ENCODE results near the gene CLEC2A. TPM values are rescaled to one million over a fixed set of nuclear protein-coding genes. Genes with fewer than 3 reads are reported as not detected.
"Not testable (repeated sequence)": the region's sequence is repeated elsewhere in the genome, so short reads cannot be mapped to it uniquely, and the experiment has no call there.

Gene CLEC2A
- not detected for total RNA-seq

DNA sequence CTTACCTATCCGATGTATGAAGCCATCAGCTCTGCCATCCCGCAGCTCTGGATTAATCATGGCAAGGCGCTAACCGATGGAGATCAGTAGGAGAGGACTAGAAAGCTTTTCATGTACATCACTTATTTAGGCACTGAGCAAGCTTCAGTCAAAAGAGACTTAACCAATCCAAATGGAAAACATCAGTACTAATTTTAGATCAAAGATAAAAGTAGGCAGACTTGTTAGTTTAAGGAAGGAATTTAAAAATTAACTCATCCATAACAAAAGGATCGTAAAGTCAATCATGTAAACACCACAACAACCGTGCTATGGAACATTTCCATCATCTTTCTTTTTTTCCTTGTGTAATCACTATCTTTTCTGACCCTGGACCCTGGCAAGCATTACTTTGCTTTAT is at the start of gene CLEC2A:
CLEC2A (minus strand) TSS at position 101 of the 400 bp plus-strand sequence; CDS start at position 60, 41 bp downstream.
- intact Hi-C loops (cut with DNase I): no loop called here
- no peaks in the 10 kb centered on the region for H3K36me3 ChIP-seq

DNA sequence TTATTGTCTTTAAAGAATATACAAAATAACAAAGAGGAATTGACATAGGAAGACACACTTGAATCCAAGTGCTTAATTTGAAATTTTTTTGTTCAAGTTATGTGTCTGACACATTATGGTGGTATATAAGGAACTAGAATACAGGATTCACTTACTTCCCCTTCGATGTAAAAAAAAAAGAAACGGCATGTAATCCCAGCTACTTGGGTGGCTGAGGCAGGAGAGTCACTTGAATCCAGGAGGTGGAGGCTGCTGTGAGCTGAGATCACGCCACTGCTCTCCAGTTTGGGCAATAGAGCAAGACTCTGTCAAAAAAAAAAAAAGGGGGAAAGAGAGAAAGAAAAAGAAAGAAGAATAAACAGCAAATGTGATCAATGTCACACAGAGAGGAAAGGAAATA is 48.0 kb upstream of the CLEC2A start:
- no peaks in the 10 kb centered on the region for H3K4me1 ChIP-seq (replicated peaks)
- H3K36me3 ChIP-seq: no peaks in the 10 kb centered on the region
- intact Hi-C loops (cut with DNase I): no loop called here
- no peaks in the 10 kb centered on the region for H3K9me3 ChIP-seq
- H3K27me3 ChIP-seq (replicated peaks; ENCODE audit: insufficient read depth): no peaks in the 10 kb centered on the region
- WGBS: 72% methylated on average over 3 of the region's 3 CpGs
- TF ChIP-seq POLR2AphosphoS5 (IDR thresholded peaks at IDR 0.05) (no peak), CTCF (IDR thresholded peaks at IDR 0.05) (no peak), POLR2A (IDR thresholded peaks at IDR 0.05) (no peak)
- DNase-seq (ENCODE audit: low spot score): no peak
- H3K27ac ChIP-seq: no peak overlapping the region
- H3K4me3 ChIP-seq: no peak overlapping the region

More for the DNA sequence above, at the start of gene CLEC2A:
- 66% methylated on average over 6 of the region's 6 CpGs for WGBS
- H3K4me1 ChIP-seq (replicated peaks): no peaks in the 10 kb centered on the region
- no peaks in the 10 kb centered on the region for H3K27me3 ChIP-seq (replicated peaks; ENCODE audit: insufficient read depth)
- no peak for TF ChIP-seq POLR2A (IDR thresholded peaks at IDR 0.05)
- TF ChIP-seq CTCF (IDR thresholded peaks at IDR 0.05): no peak
- TF ChIP-seq POLR2AphosphoS5 (IDR thresholded peaks at IDR 0.05): no peak
- no peak within 1 kb of the TSS for H3K27ac ChIP-seq
- no peak for DNase-seq (ENCODE audit: low spot score)
- no peak within 1 kb of the TSS for H3K4me3 ChIP-seq
- no peaks in the 10 kb centered on the region for H3K9me3 ChIP-seq

GRCh38 chr12:9977916-9978315 is 45.7 kb upstream of the CLEC2A start:
- intact Hi-C loops (cut with DNase I): no loop called here

DNA sequence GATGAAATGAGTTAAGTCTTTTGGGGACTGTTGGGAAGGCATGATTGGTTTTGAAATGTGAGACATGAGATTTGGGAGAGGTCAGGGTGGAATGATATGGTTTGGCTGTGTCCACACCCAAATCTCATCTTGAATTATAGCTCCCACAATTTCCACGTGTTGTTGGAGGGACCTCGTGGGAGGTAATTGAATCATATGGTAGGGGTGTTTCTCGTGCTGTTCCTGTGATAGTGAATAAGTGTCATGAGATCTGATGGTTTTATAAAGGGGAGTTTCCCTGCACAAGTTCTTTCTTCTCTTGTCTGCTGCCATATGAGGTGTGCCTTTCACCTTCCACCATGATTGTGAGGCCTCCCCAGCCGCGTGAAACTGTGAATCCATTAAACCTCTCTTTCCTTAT is 44.5 kb upstream of the CLEC2A start:
- DNase-seq (ENCODE audit: low spot score); H3K36me3 ChIP-seq; H3K27me3 ChIP-seq (replicated peaks; ENCODE audit: insufficient read depth); H3K4me1 ChIP-seq (replicated peaks); H3K9me3 ChIP-seq; H3K4me3 ChIP-seq; H3K27ac ChIP-seq; intact Hi-C loops (cut with DNase I): not testable (repeated sequence)
- WGBS: 66% methylated on average over 5 of the region's 5 CpGs

More at GRCh38 chr12:9977916-9978315, 45.7 kb upstream of the CLEC2A start:
- Histone ChIP-seq H3K36me3 (no peaks in the 10 kb centered on the region), H3K27me3 (replicated peaks; ENCODE audit: insufficient read depth) (no peaks in the 10 kb centered on the region), H3K4me3 (no peak overlapping the region), H3K27ac (no peak overlapping the region), H3K9me3 (no peaks in the 10 kb centered on the region), H3K4me1 (replicated peaks) (no peaks in the 10 kb centered on the region)
- TF ChIP-seq POLR2AphosphoS5 (IDR thresholded peaks at IDR 0.05): no peak
- no peak for TF ChIP-seq CTCF (IDR thresholded peaks at IDR 0.05)
- TF ChIP-seq POLR2A (IDR thresholded peaks at IDR 0.05): no peak
- DNase-seq (ENCODE audit: low spot score): no peak

GRCh38 chr12:9975614-9976013 is 43.4 kb upstream of the CLEC2A start:
- H3K9me3 ChIP-seq: no peaks in the 10 kb centered on the region
- H3K36me3 ChIP-seq: no peaks in the 10 kb centered on the region
- 98% methylated on average over 2 of the region's 2 CpGs for WGBS
- TF ChIP-seq POLR2A (IDR thresholded peaks at IDR 0.05) (no peak), POLR2AphosphoS5 (IDR thresholded peaks at IDR 0.05) (no peak), CTCF (IDR thresholded peaks at IDR 0.05) (no peak)
- no peak overlapping the region for H3K4me3 ChIP-seq
- no peak for DNase-seq (ENCODE audit: low spot score)
- H3K4me1 ChIP-seq (replicated peaks): no peaks in the 10 kb centered on the region
- intact Hi-C loops (cut with DNase I): no loop called here
- H3K27me3 ChIP-seq (replicated peaks; ENCODE audit: insufficient read depth): no peaks in the 10 kb centered on the region
- H3K27ac ChIP-seq: no peak overlapping the region

DNA sequence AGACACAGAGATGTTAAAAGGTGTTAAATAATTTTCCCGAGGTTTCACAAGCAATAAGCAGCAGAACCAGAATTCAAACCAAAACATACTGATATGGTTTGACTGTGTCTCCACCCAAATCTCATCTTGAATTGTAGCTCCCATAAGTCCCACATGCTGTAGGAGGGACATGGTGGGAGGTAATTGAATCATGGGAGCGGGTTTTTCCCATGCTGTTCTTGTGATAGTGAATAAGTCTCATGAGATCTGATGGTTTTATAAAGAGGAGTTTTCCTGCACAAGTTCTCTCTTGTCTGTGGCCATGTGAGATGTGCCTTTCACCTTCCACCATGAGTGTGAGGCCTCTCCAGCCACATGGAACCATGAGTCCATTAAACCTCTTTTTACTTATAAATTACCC is 42.6 kb upstream of the CLEC2A start:
- H3K27me3 ChIP-seq (replicated peaks; ENCODE audit: insufficient read depth); H3K4me3 ChIP-seq; DNase-seq (ENCODE audit: low spot score); intact Hi-C loops (cut with DNase I); H3K9me3 ChIP-seq; H3K36me3 ChIP-seq; H3K4me1 ChIP-seq (replicated peaks); H3K27ac ChIP-seq: not testable (repeated sequence)
- WGBS: 96% methylated on average over 2 of the region's 2 CpGs
